Neural progenitor cell (in vitro differentiated cells): ENCODE results near the gene INTU. TPM values are rescaled to one million over a fixed set of nuclear protein-coding genes. Genes with fewer than 3 reads are reported as not detected.
A peak's percentile ranks its signal among the peaks of the same experiment; 100 is the strongest.

Experiments
- DNase-seq: peaks from one replicate; pipeline ENCODE4 v3.0.0-alpha.2; 2016; ENCODE audit warnings: low spot score
- H2AFZ ChIP-seq: fragments of 200-600 bp; sonication (generic); replicated peaks from 2 replicates; pipeline ENCODE4 v1.6.1; 2016; ENCODE audit warnings: antibody characterized with exemption
- H3F3A ChIP-seq: fragments of 200-600 bp; sonication (generic); 2 replicates; pipeline ENCODE4 v1.6.1; 2016; ENCODE audit warnings: antibody characterized with exemption, low read depth
- H3K27ac ChIP-seq: fragments of 200-600 bp; sonication (generic); 2 replicates; pipeline ENCODE4 v1.5.1; 2016; ENCODE audit warnings: mild to moderate bottlenecking
- H3K27me3 ChIP-seq: fragments of 200-600 bp; sonication (generic); 2 replicates; pipeline ENCODE4 v1.6.1; 2016; ENCODE audit warnings: mild to moderate bottlenecking, moderate library complexity
- H3K36me3 ChIP-seq: fragments of 200-600 bp; sonication (generic); 2 replicates; pipeline ENCODE4 v1.5.1; 2016
- H3K4me1 ChIP-seq: fragments of 200-600 bp; sonication (generic); 2 replicates; pipeline ENCODE4 v1.6.1; 2016; ENCODE audit warnings: mixed run types
- H3K4me2 ChIP-seq: fragments of 200-600 bp; sonication (generic); 2 replicates; pipeline ENCODE4 v1.6.1; 2016
- H3K4me3 ChIP-seq: fragments of 200-600 bp; sonication (generic); 2 replicates; pipeline ENCODE4 v1.5.1; 2016
- H3K79me2 ChIP-seq: fragments of 200-600 bp; sonication (generic); 2 replicates; pipeline ENCODE4 v1.6.1; 2016; ENCODE audit warnings: low read depth
- H3K9ac ChIP-seq: fragments of 200-600 bp; sonication (generic); 2 replicates; pipeline ENCODE4 v1.6.1; 2016
- H3K9me3 ChIP-seq: fragments of 200-600 bp; sonication (generic); 2 replicates; pipeline ENCODE4 v1.5.1; 2016; ENCODE audit warnings: low read depth
- H4K20me1 ChIP-seq: fragments of 200-600 bp; sonication (generic); 2 replicates; pipeline ENCODE4 v1.6.1; 2016; ENCODE audit warnings: low read depth
- H3K27ac Mint-ChIP-seq: 3 replicates; pipeline ENCODE4 v1.8.0; 2021; ENCODE audit warnings: mixed read lengths
- H3K27me3 Mint-ChIP-seq: 2 replicates; pipeline ENCODE4 v1.8.0; 2022; ENCODE audit warnings: low read depth, mild to moderate bottlenecking, inconsistent platforms, moderate library complexity, mixed read lengths; ENCODE audit not compliant: insufficient read depth
- H3K36me3 Mint-ChIP-seq: 3 replicates; pipeline ENCODE4 v1.8.0; 2021; ENCODE audit warnings: mixed read lengths
- H3K4me1 Mint-ChIP-seq: 3 replicates; pipeline ENCODE4 v1.8.0; 2021; ENCODE audit warnings: mixed read lengths
- H3K4me3 Mint-ChIP-seq: 3 replicates; pipeline ENCODE4 v1.8.0; 2021; ENCODE audit warnings: mild to moderate bottlenecking, moderate library complexity, mixed read lengths
- H3K9me3 Mint-ChIP-seq: 3 replicates; pipeline ENCODE4 v1.8.0; 2020; ENCODE audit warnings: mixed read lengths
- EZH2 ChIP-seq: fragments of 200-600 bp; sonication (generic); IDR thresholded peaks from 2 replicates; pipeline ENCODE4 v1.6.1; 2017; ENCODE audit warnings: antibody characterized with exemption, mild to moderate bottlenecking, moderate library complexity
- EZH2phosphoT487 ChIP-seq: fragments of 200-600 bp; sonication (generic); IDR thresholded peaks from 2 replicates; pipeline ENCODE4 v1.6.1; 2017; ENCODE audit warnings: antibody characterized with exemption
- total RNA-seq: library from RNA; depleted of rRNA; stranded (reverse); fragments of >200 nt; gene quantifications from 2 replicates; pipeline ENCODE4 v1.2.3, GENCODE V29; 2015; ENCODE audit warnings: low replicate concordance
- TF ChIP-seq, protein P1 (sequence below): fragments of 200-600 bp; sonication (generic); IDR thresholded peaks from 2 replicates; pipeline ENCODE4 v1.5.1; 2017; ENCODE audit warnings: antibody characterized with exemption, mild to moderate bottlenecking

INTU gene
- total RNA-seq, 1 donor from 2014 or later, result 31.2 TPM

DNA sequence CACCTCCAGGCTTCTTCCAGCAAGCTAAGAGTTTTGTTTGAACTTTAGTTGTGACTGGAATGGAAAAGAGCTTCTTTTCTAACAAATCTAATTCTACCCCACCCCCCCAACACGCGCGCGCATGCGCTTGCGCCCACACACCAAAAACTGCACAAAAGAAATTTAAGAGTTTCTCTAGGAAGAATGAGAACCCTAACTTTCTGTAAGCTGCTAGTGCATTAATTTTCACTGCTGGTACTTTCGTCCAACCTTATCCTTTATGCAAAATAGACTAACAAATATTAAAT is 9.0 kb upstream of the INTU start:
- Histone ChIP-seq H3K4me2 (peak overlapping the region; percentile 85), H3F3A (peaks cover 9% of the 10 kb centered on the region), H3K9ac (no peak overlapping the region), H3K79me2 (no peaks in the 10 kb centered on the region), H3K27ac (no peak overlapping the region), H3K9me3 (no peaks in the 10 kb centered on the region), H3K36me3 (no peaks in the 10 kb centered on the region), H2AFZ (peak overlapping the region; percentile 92), H3K27me3 (peaks cover 67% of the 10 kb centered on the region), H3K4me1 (no peaks in the 10 kb centered on the region), H3K4me3 (peak overlapping the region; percentile 49), H4K20me1 (no peaks in the 10 kb centered on the region)
- Mint-ChIP-seq H3K27me3 (peaks cover 10% of the 10 kb centered on the region), H3K9me3 (no peaks in the 10 kb centered on the region), H3K4me1 (peaks cover 23% of the 10 kb centered on the region), H3K4me3 (peak overlapping the region; percentile 94), H3K27ac (peak overlapping the region; percentile 83), H3K36me3 (no peaks in the 10 kb centered on the region)
- peak; percentile 17 for DNase-seq
- no peak for TF ChIP-seq EZH2phosphoT487
- TF ChIP-seq EZH2, result no peak
- TF ChIP-seq, protein P1, sequence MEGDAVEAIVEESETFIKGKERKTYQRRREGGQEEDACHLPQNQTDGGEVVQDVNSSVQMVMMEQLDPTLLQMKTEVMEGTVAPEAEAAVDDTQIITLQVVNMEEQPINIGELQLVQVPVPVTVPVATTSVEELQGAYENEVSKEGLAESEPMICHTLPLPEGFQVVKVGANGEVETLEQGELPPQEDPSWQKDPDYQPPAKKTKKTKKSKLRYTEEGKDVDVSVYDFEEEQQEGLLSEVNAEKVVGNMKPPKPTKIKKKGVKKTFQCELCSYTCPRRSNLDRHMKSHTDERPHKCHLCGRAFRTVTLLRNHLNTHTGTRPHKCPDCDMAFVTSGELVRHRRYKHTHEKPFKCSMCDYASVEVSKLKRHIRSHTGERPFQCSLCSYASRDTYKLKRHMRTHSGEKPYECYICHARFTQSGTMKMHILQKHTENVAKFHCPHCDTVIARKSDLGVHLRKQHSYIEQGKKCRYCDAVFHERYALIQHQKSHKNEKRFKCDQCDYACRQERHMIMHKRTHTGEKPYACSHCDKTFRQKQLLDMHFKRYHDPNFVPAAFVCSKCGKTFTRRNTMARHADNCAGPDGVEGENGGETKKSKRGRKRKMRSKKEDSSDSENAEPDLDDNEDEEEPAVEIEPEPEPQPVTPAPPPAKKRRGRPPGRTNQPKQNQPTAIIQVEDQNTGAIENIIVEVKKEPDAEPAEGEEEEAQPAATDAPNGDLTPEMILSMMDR, result no peak

GRCh38 chr4:127624173-127624572 is 8.6 kb upstream of the INTU start:
- no peaks in the 10 kb centered on the region for H3K36me3 ChIP-seq
- Mint-ChIP-seq H3K4me1 (peaks cover 23% of the 10 kb centered on the region), H3K36me3 (no peaks in the 10 kb centered on the region), H3K9me3 (no peaks in the 10 kb centered on the region), H3K4me3 (peak overlapping the region; percentile 94), H3K27me3 (peaks cover 6% of the 10 kb centered on the region), H3K27ac (peak overlapping the region; percentile 83)
- H2AFZ ChIP-seq, result peak overlapping the region; percentile 92
- no peak overlapping the region for H3K27ac ChIP-seq
- peaks cover 9% of the 10 kb centered on the region for H3F3A ChIP-seq
- H3K27me3 ChIP-seq, result peaks cover 67% of the 10 kb centered on the region
- no peaks in the 10 kb centered on the region for H3K4me1 ChIP-seq
- H3K4me2 ChIP-seq, result peak overlapping the region; percentile 85
- H3K79me2 ChIP-seq, result no peaks in the 10 kb centered on the region
- H3K9me3 ChIP-seq, result no peaks in the 10 kb centered on the region
- TF ChIP-seq, protein P1, result no peak
- TF ChIP-seq EZH2phosphoT487 (no peak), EZH2 (no peak)
- H4K20me1 ChIP-seq, result no peaks in the 10 kb centered on the region
- no peak overlapping the region for H3K9ac ChIP-seq
- DNase-seq, result no peak
- H3K4me3 ChIP-seq, result peak overlapping the region; percentile 49

- peaks cover 24% of the 10 kb centered on the region for H3K4me1 Mint-ChIP-seq
- H3K9ac ChIP-seq, result no peak overlapping the region
- peaks cover 28% of the 10 kb centered on the region for H3K27me3 ChIP-seq
- no peak overlapping the region for H3K27ac ChIP-seq
- H3K9me3 ChIP-seq, result no peaks in the 10 kb centered on the region
- no peak overlapping the region for H3K27ac Mint-ChIP-seq
- peaks cover 15% of the 10 kb centered on the region for H3K79me2 ChIP-seq
- no peaks in the 10 kb centered on the region for H4K20me1 ChIP-seq
- H3K4me3 Mint-ChIP-seq, result no peak overlapping the region
- no peaks in the 10 kb centered on the region for H3F3A ChIP-seq
- no peak overlapping the region for H3K4me3 ChIP-seq
- H3K36me3 ChIP-seq, result no peaks in the 10 kb centered on the region
- peaks cover 2% of the 10 kb centered on the region for H3K27me3 Mint-ChIP-seq
- H3K36me3 Mint-ChIP-seq, result no peaks in the 10 kb centered on the region
- no peaks in the 10 kb centered on the region for H3K9me3 Mint-ChIP-seq
- H3K4me1 ChIP-seq, result peaks cover 5% of the 10 kb centered on the region
- H3K4me2 ChIP-seq, result no peak overlapping the region
- H2AFZ ChIP-seq, result no peak overlapping the region
- TF ChIP-seq, protein P1, result no peak
- no peak for TF ChIP-seq EZH2
- no peak for TF ChIP-seq EZH2phosphoT487
- DNase-seq, result no peak
Observed at GRCh38 chr4:127629371-127629770, 3.4 kb upstream of the INTU start.

DNA sequence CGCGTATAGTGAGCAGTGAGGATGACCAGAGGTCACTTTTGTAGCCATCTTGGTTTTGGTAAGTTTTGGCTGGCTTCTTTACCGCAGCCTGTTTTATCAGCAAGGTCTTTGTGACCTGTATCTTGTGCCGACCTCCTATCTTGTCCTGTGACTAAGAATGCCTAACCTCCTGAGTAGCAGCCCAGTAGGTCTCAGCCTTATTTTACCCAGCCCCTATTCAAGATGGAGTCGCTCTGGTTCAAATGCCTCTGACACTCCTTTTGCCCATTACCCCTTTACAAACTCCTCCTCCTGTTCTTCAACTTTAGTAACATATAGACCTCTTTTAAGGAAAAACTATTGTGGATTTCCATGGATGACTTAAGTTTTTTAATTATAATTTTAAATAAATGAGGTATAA is 2.6 kb upstream of the INTU start:
- Histone ChIP-seq H4K20me1 (no peaks in the 10 kb centered on the region), H3K4me1 (peaks cover 5% of the 10 kb centered on the region), H3K9ac (no peak overlapping the region), H3K27me3 (peaks cover 20% of the 10 kb centered on the region), H3F3A (no peaks in the 10 kb centered on the region), H3K9me3 (no peaks in the 10 kb centered on the region), H3K27ac (no peak overlapping the region), H3K4me3 (no peak overlapping the region), H2AFZ (no peak overlapping the region), H3K79me2 (peaks cover 23% of the 10 kb centered on the region), H3K4me2 (no peak overlapping the region), H3K36me3 (no peaks in the 10 kb centered on the region)
- no peak for DNase-seq
- Mint-ChIP-seq H3K4me3 (no peak overlapping the region), H3K9me3 (no peaks in the 10 kb centered on the region), H3K27me3 (peaks cover 2% of the 10 kb centered on the region), H3K27ac (no peak overlapping the region), H3K4me1 (peaks cover 21% of the 10 kb centered on the region), H3K36me3 (peaks cover under 1% of the 10 kb centered on the region)
- TF ChIP-seq EZH2phosphoT487 (no peak), EZH2 (no peak)
- TF ChIP-seq, protein P1, result no peak
